Stimulated activated naive CD8-positive, alpha-beta T cell treated with anti-CD3 and anti-CD28 coated beads, Interleukin-15, Interleukin-2, amounts not matched to agents 100 ng/mL and 50 ng/mL, for 24 hours (primary cell): ENCODE data around the gene TGIF2.
"Not testable (repeated sequence)": the region's sequence is repeated elsewhere in the genome, so short reads cannot be mapped to it uniquely, and the experiment has no call there.

Experiments
- H3K27ac Mint-ChIP-seq: one replicate; pipeline ENCODE4 v1.8.0; 2021; ENCODE audit warnings: mild to moderate bottlenecking, mixed read lengths
- H3K27me3 Mint-ChIP-seq: one replicate; pipeline ENCODE4 v1.8.0; 2021; ENCODE audit warnings: mixed read lengths
- H3K36me3 Mint-ChIP-seq: one replicate; pipeline ENCODE4 v1.8.0; 2021; ENCODE audit warnings: low read depth, mixed read lengths
- H3K4me1 Mint-ChIP-seq: one replicate; pipeline ENCODE4 v1.8.0; 2021; ENCODE audit warnings: low read depth, mixed read lengths
- H3K4me3 Mint-ChIP-seq: one replicate; pipeline ENCODE4 v1.8.0; 2021; ENCODE audit warnings: mild to moderate bottlenecking, mixed read lengths
- H3K9me3 Mint-ChIP-seq: one replicate; pipeline ENCODE4 v1.8.0; 2021; ENCODE audit warnings: mixed read lengths

The TGIF2 gene

DNA sequence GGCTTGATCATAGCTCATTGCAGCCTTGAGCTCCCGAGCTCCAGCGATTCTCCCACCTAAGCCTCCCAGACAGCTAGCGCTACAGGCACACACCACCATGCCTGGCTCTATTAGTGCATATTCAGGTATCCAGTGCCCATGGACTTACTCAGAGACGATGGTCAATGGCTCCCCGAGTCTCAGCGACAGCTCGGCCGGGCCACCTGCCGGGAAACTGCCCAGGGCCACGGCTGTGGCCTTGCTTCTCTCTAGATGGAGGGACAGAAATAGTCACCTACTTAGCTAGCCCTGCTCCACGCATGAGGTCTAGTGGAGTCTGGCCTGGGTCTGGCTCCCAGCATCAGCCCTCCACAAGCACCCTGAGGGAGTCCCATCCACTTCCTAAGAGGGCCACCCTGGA is 60.9 kb downstream of the TGIF2 start:
- peak overlapping the region; percentile 72 for H3K27ac Mint-ChIP-seq
- H3K36me3 Mint-ChIP-seq, result peaks cover 57% of the 10 kb centered on the region
- peaks cover 23% of the 10 kb centered on the region for H3K4me1 Mint-ChIP-seq
- no peaks in the 10 kb centered on the region for H3K27me3 Mint-ChIP-seq
- H3K4me3 Mint-ChIP-seq, result no peak overlapping the region
- H3K9me3 Mint-ChIP-seq, result no peaks in the 10 kb centered on the region

DNA sequence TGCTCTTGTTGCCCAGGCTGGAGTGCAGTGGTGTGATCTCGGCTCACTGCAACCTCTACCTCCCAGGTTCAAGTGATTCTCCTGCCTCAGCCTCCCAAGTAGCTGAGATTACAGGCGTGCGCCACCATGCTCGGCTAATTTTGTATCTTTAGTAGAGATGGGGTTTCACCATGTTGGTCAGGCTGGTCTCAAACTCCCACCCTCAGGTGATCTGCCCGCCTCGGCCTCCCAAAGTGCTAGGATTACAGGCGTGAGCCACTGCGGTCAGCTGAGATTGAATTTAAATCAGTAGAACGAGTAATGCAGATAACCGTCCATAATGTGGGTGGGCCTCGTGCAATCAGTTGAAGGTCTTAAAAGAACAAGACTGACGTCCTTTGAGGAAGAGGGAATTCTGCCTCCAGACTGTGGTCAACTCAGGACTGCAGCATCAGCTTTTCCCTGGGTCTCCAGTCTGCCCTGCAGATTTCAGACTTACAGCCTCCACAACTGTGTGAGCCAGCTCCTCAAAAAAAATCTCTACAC is 65.5 kb downstream of the TGIF2 start:
- not testable (repeated sequence) for H3K27ac Mint-ChIP-seq, H3K9me3 Mint-ChIP-seq, H3K4me3 Mint-ChIP-seq, H3K27me3 Mint-ChIP-seq
- peaks cover 23% of the 10 kb centered on the region for H3K4me1 Mint-ChIP-seq
- peaks cover 52% of the 10 kb centered on the region for H3K36me3 Mint-ChIP-seq

GRCh38 chr20:36641506-36641843 is 68.1 kb downstream of the TGIF2 start:
- Mint-ChIP-seq H3K36me3 (peaks cover 43% of the 10 kb centered on the region), H3K27ac (peak overlapping the region; percentile 60), H3K4me1 (peaks cover 46% of the 10 kb centered on the region), H3K4me3 (no peak overlapping the region), H3K9me3 (no peaks in the 10 kb centered on the region), H3K27me3 (no peaks in the 10 kb centered on the region)

GRCh38 chr20:36642136-36642535 is 68.7 kb downstream of the TGIF2 start:
- no peaks in the 10 kb centered on the region for H3K27me3 Mint-ChIP-seq
- H3K4me1 Mint-ChIP-seq, result peaks cover 51% of the 10 kb centered on the region
- no peaks in the 10 kb centered on the region for H3K9me3 Mint-ChIP-seq
- H3K36me3 Mint-ChIP-seq, result peaks cover 39% of the 10 kb centered on the region
- peak overlapping the region; percentile 56 for H3K4me3 Mint-ChIP-seq
- H3K27ac Mint-ChIP-seq, result peak overlapping the region; percentile 100
